ENCODE data around the gene PSD. TPM values are rescaled to one million over a fixed set of nuclear protein-coding genes. Genes with fewer than 3 reads are reported as not detected.

The PSD gene
- total and polyA plus RNA-seq, 10 of the 15 experiments (the other 5 are each of a cell fraction or from before 2014, with no cell fraction given), result 0.11 to 2.0 (median 0.49) TPM; not detected in 2

- TF ChIP-seq FOS (IDR thresholded peaks at IDR 0.05; ENCODE audit: borderline replicate concordance, extremely low read depth, insufficient read length) (no peak), RELA (IDR thresholded peaks at IDR 0.05; ENCODE audit: borderline replicate concordance, partially characterized antibody) (no peak), CBFB (IDR thresholded peaks at IDR 0.05; ENCODE audit: low read depth) (no peak), NBN (IDR thresholded peaks at IDR 0.05) (no peak), RAD21 (IDR thresholded peaks at IDR 0.05; ENCODE audit: insufficient read depth, low read depth, low read length) (no peak), STAT1 (conservative IDR thresholded peaks at IDR 0.05) (no peak), SIX5 (IDR thresholded peaks at IDR 0.05; ENCODE audit: low read depth, low read length, severe bottlenecking) (no peak), PAX5 (IDR thresholded peaks at IDR 0.05; ENCODE audit: borderline replicate concordance, low read depth, low read length) (no peak), ZNF24 (IDR thresholded peaks at IDR 0.05) (no peak), MLLT1 (IDR thresholded peaks at IDR 0.05) (no peak), CEBPZ (IDR thresholded peaks at IDR 0.05; ENCODE audit: low read depth, low read length) (no peak), RB1 (IDR thresholded peaks at IDR 0.05; ENCODE audit: borderline replicate concordance) (no peak), BRCA1 (IDR thresholded peaks at IDR 0.05; ENCODE audit: low read depth, low read length) (no peak)
- TF ChIP-seq, protein P1, sequence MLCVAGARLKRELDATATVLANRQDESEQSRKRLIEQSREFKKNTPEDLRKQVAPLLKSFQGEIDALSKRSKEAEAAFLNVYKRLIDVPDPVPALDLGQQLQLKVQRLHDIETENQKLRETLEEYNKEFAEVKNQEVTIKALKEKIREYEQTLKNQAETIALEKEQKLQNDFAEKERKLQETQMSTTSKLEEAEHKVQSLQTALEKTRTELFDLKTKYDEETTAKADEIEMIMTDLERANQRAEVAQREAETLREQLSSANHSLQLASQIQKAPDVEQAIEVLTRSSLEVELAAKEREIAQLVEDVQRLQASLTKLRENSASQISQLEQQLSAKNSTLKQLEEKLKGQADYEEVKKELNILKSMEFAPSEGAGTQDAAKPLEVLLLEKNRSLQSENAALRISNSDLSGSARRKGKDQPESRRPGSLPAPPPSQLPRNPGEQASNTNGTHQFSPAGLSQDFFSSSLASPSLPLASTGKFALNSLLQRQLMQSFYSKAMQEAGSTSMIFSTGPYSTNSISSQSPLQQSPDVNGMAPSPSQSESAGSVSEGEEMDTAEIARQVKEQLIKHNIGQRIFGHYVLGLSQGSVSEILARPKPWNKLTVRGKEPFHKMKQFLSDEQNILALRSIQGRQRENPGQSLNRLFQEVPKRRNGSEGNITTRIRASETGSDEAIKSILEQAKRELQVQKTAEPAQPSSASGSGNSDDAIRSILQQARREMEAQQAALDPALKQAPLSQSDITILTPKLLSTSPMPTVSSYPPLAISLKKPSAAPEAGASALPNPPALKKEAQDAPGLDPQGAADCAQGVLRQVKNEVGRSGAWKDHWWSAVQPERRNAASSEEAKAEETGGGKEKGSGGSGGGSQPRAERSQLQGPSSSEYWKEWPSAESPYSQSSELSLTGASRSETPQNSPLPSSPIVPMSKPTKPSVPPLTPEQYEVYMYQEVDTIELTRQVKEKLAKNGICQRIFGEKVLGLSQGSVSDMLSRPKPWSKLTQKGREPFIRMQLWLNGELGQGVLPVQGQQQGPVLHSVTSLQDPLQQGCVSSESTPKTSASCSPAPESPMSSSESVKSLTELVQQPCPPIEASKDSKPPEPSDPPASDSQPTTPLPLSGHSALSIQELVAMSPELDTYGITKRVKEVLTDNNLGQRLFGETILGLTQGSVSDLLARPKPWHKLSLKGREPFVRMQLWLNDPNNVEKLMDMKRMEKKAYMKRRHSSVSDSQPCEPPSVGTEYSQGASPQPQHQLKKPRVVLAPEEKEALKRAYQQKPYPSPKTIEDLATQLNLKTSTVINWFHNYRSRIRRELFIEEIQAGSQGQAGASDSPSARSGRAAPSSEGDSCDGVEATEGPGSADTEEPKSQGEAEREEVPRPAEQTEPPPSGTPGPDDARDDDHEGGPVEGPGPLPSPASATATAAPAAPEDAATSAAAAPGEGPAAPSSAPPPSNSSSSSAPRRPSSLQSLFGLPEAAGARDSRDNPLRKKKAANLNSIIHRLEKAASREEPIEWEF (IDR thresholded peaks at IDR 0.05; ENCODE audit: insufficient replicate concordance, low read depth, low read length), result no peak
- TF ChIP-seq, protein P2, sequence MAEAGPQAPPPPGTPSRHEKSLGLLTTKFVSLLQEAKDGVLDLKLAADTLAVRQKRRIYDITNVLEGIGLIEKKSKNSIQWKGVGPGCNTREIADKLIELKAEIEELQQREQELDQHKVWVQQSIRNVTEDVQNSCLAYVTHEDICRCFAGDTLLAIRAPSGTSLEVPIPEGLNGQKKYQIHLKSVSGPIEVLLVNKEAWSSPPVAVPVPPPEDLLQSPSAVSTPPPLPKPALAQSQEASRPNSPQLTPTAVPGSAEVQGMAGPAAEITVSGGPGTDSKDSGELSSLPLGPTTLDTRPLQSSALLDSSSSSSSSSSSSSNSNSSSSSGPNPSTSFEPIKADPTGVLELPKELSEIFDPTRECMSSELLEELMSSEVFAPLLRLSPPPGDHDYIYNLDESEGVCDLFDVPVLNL (IDR thresholded peaks at IDR 0.05; ENCODE audit: low read depth, low read length), result no peak
Measured at GRCh38 chr10:102425444-102425843, 6.9 kb upstream of the PSD start (continued).

Measured in GM12878 (cell line).